ENCODE measurements around the gene UBE2F.
"Not testable (repeated sequence)": the region's sequence is repeated elsewhere in the genome, so short reads cannot be mapped to it uniquely, and the experiment has no call there.

- not testable (repeated sequence) for TF ChIP-seq CTCF (IDR thresholded peaks at IDR 0.05 in 8 of 11, conservative IDR thresholded peaks at IDR 0.05 in 3 of 11); POLR2AphosphoS5 (IDR thresholded peaks at IDR 0.05); POLR2A (IDR thresholded peaks at IDR 0.05)
These were observed 67.2 kb downstream of the UBE2F start for GRCh38 chr2:238033991-238034390.
